ENCODE results near the gene ZBTB42. TPM values are rescaled to one million over a fixed set of nuclear protein-coding genes. Genes with fewer than 3 reads are reported as not detected.

Gene ZBTB42
- total and polyA plus RNA-seq, 2 of the 13 experiments (the other 11 are each of a cell fraction or from before 2014, with no cell fraction given): 2.8 to 4.2 TPM

- TF ChIP-seq ZNF615 (CRISPR knock-in tag; IDR thresholded peaks at IDR 0.05; ENCODE audit: borderline replicate concordance) (no peak), MXD1 (CRISPR knock-in tag; IDR thresholded peaks at IDR 0.05) (peak; percentile 45; the same call in 1 of the 2 replicates), ZNF232 (CRISPR knock-in tag; IDR thresholded peaks at IDR 0.05; ENCODE audit: borderline replicate concordance) (no peak), HBP1 (CRISPR knock-in tag; IDR thresholded peaks at IDR 0.05; ENCODE audit: low read depth) (no peak), SAFB2 (CRISPR knock-in tag; IDR thresholded peaks at IDR 0.05; ENCODE audit: borderline replicate concordance, low read depth) (no peak; the same call in 1 of the 2 replicates), ZFP1 (CRISPR knock-in tag; IDR thresholded peaks at IDR 0.05) (no peak), NCOR1 (IDR thresholded peaks at IDR 0.05; ENCODE audit: borderline replicate concordance, low read length) (no peak), ZIK1 (CRISPR knock-in tag; IDR thresholded peaks at IDR 0.05; ENCODE audit: borderline replicate concordance, low read depth) (no peak; the same call in 1 of the 2 replicates), AKNA (CRISPR knock-in tag; IDR thresholded peaks at IDR 0.05; ENCODE audit: borderline replicate concordance) (no peak), NR3C1 (CRISPR knock-in tag; IDR thresholded peaks at IDR 0.05) (no peak), ZNF101 (CRISPR knock-in tag; IDR thresholded peaks at IDR 0.05; ENCODE audit: borderline replicate concordance, low read depth) (no peak), HNF1B (CRISPR knock-in tag; IDR thresholded peaks at IDR 0.05) (peak; percentile 66; the same call in 1 of the 2 replicates), JUN (CRISPR knock-in tag; IDR thresholded peaks at IDR 0.05) (no peak), ETV6 (CRISPR knock-in tag; conservative IDR thresholded peaks at IDR 0.05) (no peak), GPN1 (CRISPR knock-in tag; IDR thresholded peaks at IDR 0.05; ENCODE audit: borderline replicate concordance) (no peak), TP53 (CRISPR knock-in tag; conservative IDR thresholded peaks at IDR 0.05) (no peak), ZNF10 (CRISPR knock-in tag; IDR thresholded peaks at IDR 0.05; ENCODE audit: borderline replicate concordance, low read depth) (no peak), KDM2A (CRISPR knock-in tag; IDR thresholded peaks at IDR 0.05; ENCODE audit: borderline replicate concordance, low read depth) (peak; percentile 60; the same call in 1 of the 2 replicates)
- TF ChIP-seq, protein P1, sequence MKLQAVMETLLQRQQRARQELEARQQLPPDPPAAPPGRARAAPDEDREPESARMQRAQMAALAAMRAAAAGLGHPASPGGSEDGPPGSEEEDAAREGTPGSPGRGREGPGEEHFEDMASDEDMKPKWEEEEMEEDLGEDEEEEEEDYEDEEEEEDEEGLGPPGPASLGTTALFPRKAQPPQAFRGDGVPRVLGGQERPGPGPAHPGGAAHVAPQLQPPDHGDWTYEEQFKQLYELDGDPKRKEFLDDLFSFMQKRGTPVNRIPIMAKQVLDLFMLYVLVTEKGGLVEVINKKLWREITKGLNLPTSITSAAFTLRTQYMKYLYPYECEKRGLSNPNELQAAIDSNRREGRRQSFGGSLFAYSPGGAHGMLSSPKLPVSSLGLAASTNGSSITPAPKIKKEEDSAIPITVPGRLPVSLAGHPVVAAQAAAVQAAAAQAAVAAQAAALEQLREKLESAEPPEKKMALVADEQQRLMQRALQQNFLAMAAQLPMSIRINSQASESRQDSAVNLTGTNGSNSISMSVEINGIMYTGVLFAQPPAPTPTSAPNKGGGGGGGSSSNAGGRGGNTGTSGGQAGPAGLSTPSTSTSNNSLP (IDR thresholded peaks at IDR 0.05; ENCODE audit: low read depth, low read length): no peak
Measured at GRCh38 chr14:104800771-104801519, at the start of gene ZBTB42 (continued).

Measured in HepG2 (cell line).